Cerebellar nuclear complex (tissue), 1 donor: ENCODE data around the gene RBM10.

Source experiments
- DNase-seq, 2 experiments: peaks; one replicate each; lab custom pipeline; 2025; lab: John Stamatoyannopoulos, UW

RBM10 gene

DNA sequence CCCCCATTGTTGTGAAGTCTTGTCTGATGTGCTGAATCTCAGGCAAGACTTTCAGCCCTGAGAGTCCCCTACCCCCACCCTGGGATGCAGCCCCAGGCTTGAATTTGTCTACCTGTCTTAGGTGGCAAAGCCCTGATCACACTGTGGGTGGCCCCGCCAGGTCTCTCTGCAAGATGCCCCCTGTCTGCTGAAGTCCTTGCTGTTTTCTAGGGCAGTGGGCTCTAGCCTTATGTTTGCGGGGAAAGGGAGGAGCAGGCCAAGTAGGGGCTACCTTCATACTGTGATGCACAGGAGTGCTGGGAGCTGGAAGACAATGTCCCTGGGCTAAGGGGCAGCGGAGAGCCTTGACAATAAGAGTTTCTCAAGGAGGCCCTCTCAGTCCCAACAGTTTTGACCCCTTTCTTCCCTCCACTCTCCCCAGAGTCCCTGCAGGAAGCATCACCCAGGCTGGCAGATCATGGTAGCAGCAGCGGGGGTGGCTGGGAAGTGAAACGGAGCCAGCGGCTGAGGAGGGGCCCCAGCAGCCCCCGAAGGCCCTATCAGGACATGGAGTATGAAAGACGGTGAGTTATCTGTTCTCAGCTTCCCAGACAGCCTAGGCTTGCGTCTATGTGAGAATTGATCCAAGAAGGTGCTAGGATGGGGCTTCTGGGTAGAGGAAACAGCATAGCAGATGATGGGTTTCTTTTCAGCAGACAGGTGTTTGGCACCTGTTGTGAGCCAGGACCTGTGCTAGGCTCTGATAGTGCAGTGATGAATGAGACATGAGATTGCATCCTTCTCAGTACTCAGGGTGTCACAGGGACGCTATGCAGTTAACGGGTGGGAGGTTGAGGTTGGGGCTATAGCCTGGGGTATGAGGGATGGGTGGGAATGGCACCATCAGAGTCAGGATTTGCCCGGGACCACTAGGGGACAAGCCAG, 2.2 kb downstream of the RBM10 start:
- DNase-seq: no peak

DNA sequence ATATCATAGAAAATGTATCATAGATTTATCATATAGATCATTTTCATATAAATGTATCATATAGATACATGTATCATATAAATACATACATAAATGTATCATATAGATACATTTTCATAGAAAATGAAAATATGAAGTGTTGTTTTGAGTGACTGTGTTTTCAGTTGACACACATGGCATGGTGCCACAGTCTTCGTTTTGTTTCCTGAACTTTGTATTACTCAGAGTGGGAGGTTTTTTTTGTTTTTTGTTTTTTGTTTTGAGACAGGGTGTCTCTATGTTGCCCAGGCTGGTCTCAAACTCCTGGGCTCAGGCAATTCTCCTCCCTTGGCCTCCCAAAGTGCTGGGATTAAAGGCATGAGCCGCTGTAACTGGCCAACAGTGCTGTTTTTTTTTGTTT, 3.9 kb downstream of the RBM10 start:
- no peak for DNase-seq

DNA sequence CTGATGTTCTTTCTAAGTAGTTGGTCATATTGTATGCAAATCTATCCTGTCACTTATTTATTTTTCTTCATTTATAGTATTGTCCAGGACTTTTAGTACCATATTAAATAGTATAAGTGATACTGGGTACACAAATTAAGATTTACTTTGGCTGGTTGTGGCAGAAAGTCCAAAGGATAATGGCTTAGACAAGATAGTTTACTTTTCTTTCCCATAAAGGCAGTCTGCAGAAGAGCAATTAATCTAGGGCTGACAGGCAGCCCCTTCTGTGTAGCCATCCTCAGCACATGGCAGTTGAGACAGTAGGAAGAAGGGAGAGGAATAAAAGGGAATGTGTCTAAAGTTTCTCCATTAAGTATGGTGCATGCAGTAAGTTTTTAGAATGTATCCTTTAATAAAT, 6.4 kb downstream of the RBM10 start:
- no peak for DNase-seq

DNA sequence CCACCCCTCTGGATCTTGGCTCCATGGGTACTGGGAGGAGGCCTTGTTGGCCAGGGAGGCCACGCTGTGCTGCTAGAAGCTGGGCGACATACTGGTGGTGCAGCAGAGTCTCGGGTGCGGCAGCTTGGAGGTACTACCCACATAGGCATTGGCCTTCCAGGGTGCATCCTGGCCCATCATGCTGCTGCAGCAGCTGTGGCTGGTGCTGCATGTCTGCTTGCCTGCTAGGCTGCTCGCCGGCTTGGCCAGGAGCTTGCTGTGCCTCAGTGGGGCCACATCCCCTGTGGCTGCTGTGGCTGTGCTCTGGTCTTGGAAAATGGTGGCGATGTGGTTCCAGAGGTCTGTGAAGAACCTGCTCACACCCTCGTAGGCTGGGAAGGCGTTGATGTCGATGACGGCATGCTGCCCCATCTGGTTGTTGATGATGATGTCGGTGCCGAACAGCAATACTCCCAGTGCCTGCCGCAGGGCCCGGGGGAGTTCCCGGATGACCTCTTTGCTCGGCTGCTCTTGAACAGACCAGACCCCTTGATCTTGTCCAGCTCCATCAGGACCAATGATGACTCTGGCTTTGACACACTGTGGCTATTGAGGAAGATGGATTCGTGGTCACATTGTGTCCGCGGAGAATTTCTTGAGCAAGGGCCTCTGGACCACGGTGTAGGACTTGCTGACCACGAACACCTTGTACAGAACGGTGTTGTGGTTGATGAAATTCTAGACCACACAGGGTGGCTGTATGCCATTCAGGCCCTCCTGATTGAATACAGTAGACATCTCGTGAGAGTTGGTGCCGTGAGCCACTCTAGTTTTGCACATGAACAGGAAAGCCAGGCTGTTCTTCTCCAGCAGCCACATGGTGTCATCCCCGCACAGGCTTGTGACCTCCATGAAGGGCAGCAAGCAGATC, 11.8 kb downstream of the RBM10 start:
- no peak for DNase-seq

DNA sequence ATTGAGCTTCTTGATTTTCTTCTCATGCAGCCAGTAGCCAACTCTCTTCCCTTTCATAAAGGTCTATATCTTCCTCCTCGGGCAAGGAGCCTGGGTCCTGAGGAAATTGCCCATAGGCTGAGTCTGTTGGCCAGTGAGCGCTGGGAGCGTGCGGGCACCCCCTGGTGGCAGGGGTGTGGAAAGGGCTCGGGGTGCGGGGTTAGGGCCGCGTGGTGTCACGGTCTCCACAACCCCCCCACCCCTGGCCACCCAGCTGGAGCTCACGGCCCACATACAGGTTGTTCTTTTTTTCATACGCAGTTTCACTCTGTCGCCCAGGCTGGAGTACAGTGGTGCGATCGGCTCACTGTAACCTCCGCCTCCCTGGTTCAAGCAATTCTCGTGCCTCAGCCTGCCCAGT, 13.1 kb downstream of the RBM10 start:
- no peak for DNase-seq

DNA sequence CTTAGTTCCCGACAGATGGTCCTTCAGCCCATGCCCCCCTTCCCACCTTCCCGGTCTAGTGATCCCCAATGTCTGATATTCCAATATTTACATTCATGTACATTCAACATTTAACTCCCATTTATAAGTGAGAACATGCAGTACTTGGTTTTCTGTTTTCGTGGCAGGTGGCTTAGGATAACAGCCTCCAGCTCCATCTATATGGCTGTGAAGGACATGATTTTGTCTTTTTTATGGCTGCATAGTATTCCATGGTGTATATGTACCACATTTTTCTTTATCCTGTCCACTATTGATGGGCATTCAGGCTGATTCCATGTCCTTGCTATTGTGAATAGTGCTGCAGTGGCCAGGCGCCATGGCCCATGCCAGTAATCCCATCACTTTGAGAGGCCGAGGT, 13.8 kb downstream of the RBM10 start:
- no peak for DNase-seq

DNA sequence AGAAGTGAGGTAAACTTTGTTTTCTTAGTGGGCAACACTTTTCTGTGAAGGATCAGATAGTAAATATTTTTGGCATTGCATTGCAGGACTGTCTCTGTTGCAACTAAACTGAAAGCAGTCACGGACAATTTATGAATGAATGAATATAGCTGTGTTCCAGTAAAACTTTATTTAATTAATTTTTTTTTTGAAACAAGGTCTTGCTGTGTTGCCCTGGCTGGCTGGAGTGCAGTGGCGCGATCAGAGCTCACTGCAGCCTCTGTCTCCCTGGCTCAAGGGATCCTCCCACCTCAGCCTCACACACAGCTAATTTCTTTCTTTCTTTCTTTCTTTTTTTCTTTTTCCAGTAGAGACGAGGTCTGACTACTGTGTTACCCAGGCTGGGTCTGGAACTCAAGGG, 15.8 kb downstream of the RBM10 start:
- DNase-seq: no peak

DNA sequence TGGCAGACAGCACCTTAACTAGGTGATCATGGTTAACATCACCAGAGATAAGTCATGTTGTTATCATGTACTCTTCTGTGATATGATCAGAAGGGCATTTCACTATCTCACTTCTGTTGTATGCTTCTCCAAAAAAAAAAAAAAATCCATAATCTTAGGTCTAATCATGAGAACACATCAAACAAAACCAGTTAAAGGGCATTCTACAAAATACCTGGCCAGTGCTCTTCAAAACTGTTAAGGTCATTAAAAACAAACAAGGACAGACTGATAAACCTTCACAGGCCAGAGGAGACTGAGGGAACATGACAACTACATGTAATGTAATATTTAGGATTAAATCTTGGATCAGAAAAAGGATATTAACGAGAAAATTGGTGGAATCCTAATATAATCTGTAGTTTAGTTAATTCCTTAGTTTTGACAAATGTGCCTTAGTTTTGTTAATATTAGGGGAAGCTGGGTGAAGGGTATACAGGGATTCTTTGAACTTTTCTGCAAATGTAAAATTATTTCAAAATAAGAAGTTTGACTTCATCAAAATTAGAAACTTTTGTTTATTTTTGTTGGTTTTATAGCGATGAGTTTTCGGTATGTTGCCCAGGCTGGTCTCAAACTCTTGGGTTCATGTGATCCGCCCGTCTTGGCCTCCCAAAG, 18.0 kb downstream of the RBM10 start:
- DNase-seq: no peak

DNA sequence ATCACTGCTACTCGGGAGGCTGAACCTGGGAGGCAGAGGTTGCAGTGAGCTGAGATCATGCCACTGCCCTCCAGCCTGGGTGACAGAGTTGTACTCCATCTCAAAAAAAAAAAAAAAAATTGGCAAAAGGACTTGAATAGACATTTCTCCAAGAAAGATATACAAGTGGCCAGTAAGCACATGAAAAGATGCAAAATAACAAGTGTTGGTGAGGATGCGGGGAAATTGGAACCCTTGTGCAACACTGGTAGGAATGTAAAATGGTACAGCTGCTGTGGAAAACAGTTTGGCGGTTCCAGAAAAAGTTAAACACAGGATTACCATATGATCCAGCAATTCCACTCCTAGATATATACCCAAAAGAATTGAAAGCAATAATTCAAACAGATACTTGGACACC, 19.4 kb downstream of the RBM10 start:
- DNase-seq: no peak

DNA sequence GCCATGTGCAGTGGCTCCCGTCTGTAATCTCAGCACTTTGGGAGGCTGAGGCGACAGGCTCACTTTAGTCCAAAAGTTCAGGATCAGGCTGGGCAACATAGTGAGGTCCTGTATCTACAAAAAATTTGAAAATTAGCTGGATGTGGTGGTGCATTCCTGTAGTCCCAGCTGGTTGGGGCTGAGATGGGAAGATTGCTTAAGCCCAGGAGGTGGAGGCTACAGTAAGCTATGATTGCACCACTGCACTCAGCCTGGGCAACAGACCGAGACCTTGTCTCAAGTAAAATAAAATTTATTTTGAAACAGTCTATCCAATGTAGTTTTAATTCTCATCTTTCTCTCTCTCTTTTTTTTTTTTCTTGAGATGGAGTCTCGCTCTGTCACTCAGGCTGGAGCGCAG, 21.1 kb downstream of the RBM10 start:
- DNase-seq: no peak

DNA sequence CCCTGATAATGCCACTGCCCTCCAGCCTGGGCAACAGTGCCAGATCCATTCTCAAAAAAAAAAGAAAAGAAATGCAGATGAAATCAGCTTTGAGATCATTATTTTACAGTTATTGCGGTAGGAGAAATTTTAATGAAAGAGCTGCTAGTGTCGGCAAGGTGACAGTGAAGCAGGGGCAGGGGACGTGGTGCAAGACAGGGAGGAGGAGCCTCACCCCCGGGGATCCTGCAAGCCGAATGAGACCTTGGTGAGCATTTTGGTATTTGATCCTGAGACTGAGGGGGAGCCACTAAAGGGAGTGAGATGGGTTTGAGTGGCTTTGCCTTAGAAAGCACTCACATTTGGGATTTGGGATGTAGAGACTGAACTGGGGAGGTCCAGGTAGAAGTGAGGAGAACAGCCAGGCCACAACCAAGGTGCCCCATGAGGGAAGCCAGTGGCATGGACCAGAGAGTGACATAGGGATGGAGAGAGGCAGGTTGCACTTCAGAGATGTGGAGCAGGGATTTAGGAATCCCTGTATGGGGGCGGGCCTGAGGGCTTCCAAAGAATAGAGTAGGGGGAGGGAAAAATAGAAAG, 23.6 kb downstream of the RBM10 start:
- DNase-seq: no peak

DNA sequence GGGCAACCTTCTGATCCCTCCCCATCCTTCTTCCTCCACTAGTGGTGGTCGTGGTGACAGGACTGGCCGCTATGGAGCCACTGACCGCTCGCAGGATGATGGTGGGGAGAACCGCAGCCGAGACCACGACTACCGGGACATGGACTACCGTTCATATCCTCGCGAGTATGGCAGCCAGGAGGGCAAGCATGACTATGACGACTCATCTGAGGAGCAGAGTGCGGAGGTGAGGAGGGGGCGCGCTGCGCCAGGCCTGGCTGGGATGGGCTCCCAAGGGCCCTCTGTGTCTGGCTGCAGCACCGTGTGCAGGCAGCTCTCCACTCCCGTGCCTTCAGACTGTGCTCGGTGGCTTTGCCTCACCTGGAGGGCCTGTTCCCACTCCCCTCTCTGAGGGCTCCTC, 24.3 kb downstream of the RBM10 start:
- no peak for DNase-seq

DNA sequence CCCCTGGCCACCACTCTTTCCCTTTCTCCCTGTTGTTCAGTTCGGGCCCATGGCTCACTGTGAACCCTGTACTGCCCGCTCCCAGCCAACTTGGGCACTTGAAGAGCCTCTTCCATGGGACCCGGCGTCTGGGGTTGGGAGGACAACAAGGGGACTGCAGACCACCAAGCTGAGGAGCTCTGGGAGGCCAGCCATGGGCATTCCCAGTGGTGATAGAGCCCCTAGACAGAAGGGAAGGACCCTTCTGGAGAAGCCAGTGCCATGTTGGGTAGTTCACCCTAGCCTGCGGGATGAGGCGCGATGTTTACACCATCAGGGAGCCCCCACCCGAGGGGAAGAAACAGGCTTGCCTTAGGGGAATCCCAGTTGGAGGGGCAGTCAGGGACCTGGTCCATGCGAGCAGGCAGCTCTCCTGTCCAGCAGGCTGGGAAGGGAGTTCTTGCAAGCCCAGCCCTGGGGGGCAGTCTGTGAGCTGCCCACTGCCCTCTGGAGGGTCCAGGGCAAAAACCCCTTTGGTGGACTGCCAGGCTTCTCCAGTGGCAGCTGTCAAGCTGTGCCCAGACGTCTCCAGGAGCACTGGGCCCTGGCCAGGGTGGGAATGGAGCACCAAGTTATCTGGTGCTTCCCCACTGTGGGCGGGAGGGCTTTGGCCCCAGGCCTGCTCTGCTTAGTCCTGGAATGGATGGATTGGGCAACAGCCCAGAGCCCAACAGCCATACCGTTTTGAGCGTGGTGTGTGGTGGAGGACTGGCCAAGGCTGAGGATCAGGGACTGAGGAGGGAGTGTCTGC, 24.9 kb downstream of the RBM10 start:
- DNase-seq: no peak

DNA sequence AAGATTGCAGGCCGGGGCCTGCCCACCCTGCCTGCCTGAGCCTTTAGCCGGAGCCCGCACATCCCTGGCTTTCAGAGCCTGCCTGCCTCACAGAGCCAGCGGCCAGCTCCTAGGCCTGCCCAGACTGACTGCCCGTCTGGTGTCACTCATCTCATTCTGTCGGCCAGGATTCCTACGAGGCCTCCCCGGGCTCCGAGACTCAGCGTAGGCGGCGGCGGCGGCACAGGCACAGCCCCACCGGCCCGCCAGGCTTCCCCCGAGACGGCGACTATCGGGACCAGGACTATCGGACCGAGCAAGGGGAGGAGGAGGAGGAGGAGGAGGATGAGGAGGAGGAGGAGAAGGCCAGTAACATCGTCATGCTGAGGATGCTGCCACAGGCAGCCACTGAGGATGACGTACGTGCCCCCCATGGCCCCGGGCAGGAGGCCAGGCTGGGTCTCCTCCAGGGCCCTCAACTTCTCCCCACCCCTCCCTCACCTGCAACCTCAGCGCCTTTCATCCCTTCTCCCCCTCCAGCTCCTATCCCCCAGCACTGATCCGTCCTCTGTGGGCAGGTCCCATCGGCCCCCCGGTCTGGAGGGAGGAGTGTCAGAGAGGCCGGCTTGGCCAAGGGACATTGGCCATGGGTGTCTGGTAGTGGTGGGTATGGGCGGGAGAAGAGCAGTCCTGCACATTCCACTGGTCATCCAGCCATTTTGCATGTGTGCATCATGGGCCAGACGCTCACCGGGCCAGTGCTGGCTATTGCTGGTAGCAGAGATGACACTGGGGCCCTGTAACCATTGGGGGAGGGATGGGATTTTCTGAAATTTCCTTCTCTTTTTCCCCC, 26.1 kb downstream of the RBM10 start:
- no peak for DNase-seq

DNA sequence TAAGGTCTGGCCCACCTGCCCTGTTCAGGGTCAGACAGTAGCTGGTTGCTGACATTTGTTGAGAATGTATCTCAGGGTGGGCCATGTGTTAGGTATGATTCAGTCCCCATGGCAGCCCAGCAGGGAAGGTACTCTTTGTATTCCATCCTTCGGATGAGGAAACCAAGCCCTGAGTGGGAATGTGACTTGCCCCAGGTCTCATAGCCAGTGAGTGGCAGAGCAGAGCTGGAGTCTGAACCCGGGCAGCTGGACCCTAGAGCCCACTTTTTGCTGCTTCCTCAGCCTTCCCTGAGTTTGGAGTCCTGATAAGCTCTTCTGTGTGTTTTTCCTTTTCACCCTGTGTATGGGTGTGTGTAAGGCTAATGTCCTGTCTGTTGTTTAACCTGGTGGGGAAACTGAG, 27.0 kb downstream of the RBM10 start:
- no peak for DNase-seq

DNA sequence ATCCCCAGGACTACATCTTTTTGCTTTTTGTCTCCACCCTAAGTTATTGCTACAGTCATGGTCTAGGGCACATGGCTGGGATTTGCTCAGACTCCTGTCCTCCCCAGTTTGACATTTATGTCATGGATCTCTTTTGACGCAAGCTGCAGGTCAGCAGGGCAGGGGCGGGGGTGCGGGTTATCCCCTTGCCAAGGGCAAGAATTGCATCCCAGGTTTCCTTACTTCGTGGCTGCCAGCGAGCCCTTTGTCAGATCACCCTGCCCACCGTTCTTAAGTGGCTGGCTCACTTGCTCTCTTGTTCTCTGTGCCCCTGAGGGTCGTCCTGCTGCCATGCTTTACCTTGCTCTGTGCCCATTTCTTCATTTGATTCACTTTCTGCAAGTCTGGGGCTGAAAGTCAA, 27.5 kb downstream of the RBM10 start:
- no peak for DNase-seq

DNA sequence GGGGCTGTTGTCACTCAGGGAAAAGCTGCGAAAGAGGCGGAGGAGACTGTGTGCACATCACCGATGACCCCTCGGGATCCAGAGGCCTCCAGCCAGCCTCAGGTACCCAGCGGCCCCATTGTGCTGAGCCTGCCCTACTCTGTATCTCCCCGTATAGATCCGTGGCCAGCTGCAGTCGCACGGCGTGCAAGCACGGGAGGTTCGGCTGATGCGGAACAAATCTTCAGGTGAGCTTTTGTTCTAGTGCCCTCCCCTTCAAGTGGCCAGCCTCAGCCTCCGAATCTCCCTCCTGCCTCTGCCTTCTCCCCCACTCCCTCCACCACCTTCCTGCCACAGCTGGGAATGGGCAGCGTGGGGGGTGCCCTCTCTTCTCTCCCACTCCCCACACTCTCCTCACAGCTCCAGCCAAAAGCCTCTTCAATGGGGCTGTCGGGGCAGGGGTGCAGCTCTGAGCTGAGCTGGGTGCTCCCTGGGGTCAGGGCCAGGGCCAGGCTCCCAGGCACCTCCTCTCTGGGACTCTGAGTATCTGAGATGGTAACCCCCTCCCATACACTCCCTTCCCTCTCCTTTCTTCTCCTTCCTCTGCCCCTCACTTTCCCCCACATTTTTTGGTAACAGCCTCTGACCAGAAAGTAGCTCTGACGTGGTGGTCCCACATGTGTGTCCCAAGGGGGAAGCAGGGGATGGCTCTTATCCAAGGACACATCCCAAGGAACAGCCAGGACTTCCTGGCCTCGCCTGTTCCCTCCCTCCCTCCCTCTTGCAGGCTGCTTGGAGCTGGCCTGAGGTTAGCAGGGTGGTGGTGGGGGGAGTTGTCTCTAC, 28.2 kb downstream of the RBM10 start:
- no peak for DNase-seq

DNA sequence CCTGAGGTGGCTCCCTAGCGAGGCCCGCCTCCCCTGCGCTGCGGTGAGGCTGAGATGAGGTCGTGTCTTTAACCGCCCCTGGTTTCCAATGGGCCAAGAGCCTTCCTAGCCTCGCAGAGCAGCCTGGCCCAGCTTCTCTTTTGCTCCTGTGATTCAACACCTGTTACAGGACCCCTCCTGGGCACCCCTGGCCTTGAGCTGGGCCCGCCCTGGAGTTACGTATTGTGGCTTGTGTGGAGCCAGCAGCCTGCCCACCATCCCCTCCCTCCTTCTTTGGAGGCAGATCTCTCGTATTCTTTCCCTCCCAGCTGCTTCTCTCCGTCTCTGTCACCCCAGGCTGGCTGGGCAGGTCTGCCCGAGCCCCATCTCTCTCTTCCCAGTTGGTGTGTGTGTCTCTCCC, 29.4 kb downstream of the RBM10 start:
- DNase-seq: no peak

DNA sequence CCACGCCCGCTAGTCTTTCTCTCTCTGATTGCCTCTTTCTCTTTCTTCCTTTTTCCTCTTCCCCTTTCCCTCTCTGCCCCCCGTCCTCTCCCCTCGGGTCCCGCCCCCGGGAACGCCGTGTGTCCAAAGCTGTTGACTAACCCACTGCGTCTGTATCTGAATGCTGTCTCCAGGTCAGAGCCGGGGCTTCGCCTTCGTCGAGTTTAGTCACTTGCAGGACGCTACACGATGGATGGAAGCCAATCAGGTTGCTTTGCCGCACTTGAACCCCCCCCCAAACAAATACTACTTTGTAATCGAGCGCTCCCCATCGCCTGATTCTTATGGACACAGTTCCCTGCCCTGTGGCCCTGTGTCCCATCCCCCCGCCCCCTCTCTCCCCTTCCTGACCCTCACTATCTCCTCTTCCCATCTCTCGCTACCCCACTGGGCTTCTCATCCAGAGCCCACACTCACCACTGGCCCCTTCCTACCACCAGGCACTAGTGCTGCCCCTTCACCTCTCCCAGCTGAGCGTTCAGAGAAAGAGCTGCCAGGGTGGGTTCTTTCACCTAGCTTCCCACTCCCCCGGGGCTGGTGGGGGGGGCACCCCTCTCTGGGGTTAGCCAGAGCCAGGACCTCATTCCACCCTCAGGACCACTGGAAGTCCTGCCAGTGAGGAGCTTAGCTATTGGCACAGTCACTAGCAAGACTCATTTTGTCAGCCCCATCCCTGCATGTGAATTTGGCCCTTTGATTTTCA, 30.0 kb downstream of the RBM10 start:
- no peak for DNase-seq
